ENCODE results near the gene SLC44A5.

GRCh38 chr1:75589637-75590036, 21.3 kb downstream of the SLC44A5 start:
- no peak for TF ChIP-seq CTCF (IDR thresholded peaks at IDR 0.05; ENCODE audit: low read depth, low read length)
- no peak for TF ChIP-seq POLR2A (IDR thresholded peaks at IDR 0.05; ENCODE audit: extremely low read depth, insufficient read length)
- no peak for TF ChIP-seq MAX (IDR thresholded peaks at IDR 0.05; ENCODE audit: low read depth, low read length)
